ENCODE measurements around the gene CARTPT. TPM values are rescaled to one million over a fixed set of nuclear protein-coding genes. Genes with fewer than 3 reads are reported as not detected.

CARTPT gene
- total RNA-seq, 1 experiment from 2014 or later: not detected

- TF ChIP-seq ERG (CRISPR knock-in tag; IDR thresholded peaks at IDR 0.05): no peak
- no peak for TF ChIP-seq ATF3 (CRISPR knock-in tag; conservative IDR thresholded peaks at IDR 0.05)
- TF ChIP-seq GABPB1 (CRISPR knock-in tag; IDR thresholded peaks at IDR 0.05): no peak
- no peak for TF ChIP-seq ZNF219 (CRISPR knock-in tag; IDR thresholded peaks at IDR 0.05; ENCODE audit: borderline replicate concordance)
- TF ChIP-seq ZNF532 (CRISPR knock-in tag; IDR thresholded peaks at IDR 0.05; ENCODE audit: borderline replicate concordance): no peak
- TF ChIP-seq TCF7 (CRISPR knock-in tag; IDR thresholded peaks at IDR 0.05; ENCODE audit: low read depth): no peak
Measured at GRCh38 chr5:71752441-71753190, 33.5 kb downstream of the CARTPT start (continued).

GRCh38 chr5:71757590-71758543, 38.8 kb downstream of the CARTPT start:
- CTCF ChIA-PET: interaction anchor here (0.7 to 1.8 kb wide), 8 partner anchors 15 to 282 kb away, joined by 3 to 7 read pairs (median 4); no protein-coding TSS in a partner anchor
- no peak for TF ChIP-seq ZNF425 (CRISPR knock-in tag; conservative IDR thresholded peaks at IDR 0.05)
- ATAC-seq (peak; percentile 99), DNase-seq (ENCODE audit: low spot score) (peak; percentile 67)
- Mint-ChIP-seq H3K27ac (no peak overlapping the region), H3K27me3 (ENCODE audit: low read depth) (no peaks in the 10 kb centered on the region), H3K4me3 (no peak overlapping the region), H3K36me3 (no peaks in the 10 kb centered on the region), H3K9me3 (no peaks in the 10 kb centered on the region), H3K4me1 (no peaks in the 10 kb centered on the region)
- POLR2A ChIA-PET: no interaction called here

- Mint-ChIP-seq H3K27me3 (ENCODE audit: low read depth) (no peaks in the 10 kb centered on the region), H3K36me3 (no peaks in the 10 kb centered on the region), H3K9me3 (no peaks in the 10 kb centered on the region), H3K27ac (no peak overlapping the region), H3K4me3 (no peak overlapping the region), H3K4me1 (peaks cover 4% of the 10 kb centered on the region)
- ATAC-seq (no peak), DNase-seq (ENCODE audit: low spot score) (no peak)
- POLR2A ChIA-PET: no interaction called here
- CTCF ChIA-PET: no interaction called here
- no peak for TF ChIP-seq ERG (CRISPR knock-in tag; IDR thresholded peaks at IDR 0.05)
- TF ChIP-seq FOXJ3 (CRISPR knock-in tag; IDR thresholded peaks at IDR 0.05; ENCODE audit: borderline replicate concordance): no peak
- no peak for TF ChIP-seq ZNF396 (CRISPR knock-in tag; IDR thresholded peaks at IDR 0.05; ENCODE audit: borderline replicate concordance)
- no peak for TF ChIP-seq E2F4 (CRISPR knock-in tag; IDR thresholded peaks at IDR 0.05; ENCODE audit: borderline replicate concordance, low read depth)
- TF ChIP-seq TCF7 (CRISPR knock-in tag; IDR thresholded peaks at IDR 0.05; ENCODE audit: low read depth): no peak
- TF ChIP-seq ZNF281 (CRISPR knock-in tag; IDR thresholded peaks at IDR 0.05): no peak
- no peak for TF ChIP-seq ZNF219 (CRISPR knock-in tag; IDR thresholded peaks at IDR 0.05; ENCODE audit: borderline replicate concordance)
- TF ChIP-seq ELF4 (CRISPR knock-in tag; IDR thresholded peaks at IDR 0.05; ENCODE audit: low read depth): no peak
- no peak for TF ChIP-seq ZBTB43 (CRISPR knock-in tag; IDR thresholded peaks at IDR 0.05)
Measured at GRCh38 chr5:71762826-71763225, 43.8 kb downstream of the CARTPT start.

Data from WTC11 (cell line).